ENCODE measurements around the gene RRP1B.

Gene RRP1B

GRCh38 chr21:43663033-43663432, 3.7 kb downstream of the RRP1B start:
- no peak for TF ChIP-seq CTCF (IDR thresholded peaks at IDR 0.05; ENCODE audit: low read depth, low read length)
- DNase-seq (ENCODE audit: extremely low read depth, low read depth), result no peak

GRCh38 chr21:43664358-43664757, 5.0 kb downstream of the RRP1B start:
- DNase-seq (ENCODE audit: extremely low read depth, low read depth), result no peak
- no peak for TF ChIP-seq CTCF (IDR thresholded peaks at IDR 0.05; ENCODE audit: low read depth, low read length)

- no peak for TF ChIP-seq CTCF (IDR thresholded peaks at IDR 0.05; ENCODE audit: low read depth, low read length)
- no peak for DNase-seq (ENCODE audit: extremely low read depth, low read depth)
Observed at GRCh38 chr21:43665879-43666278, 6.5 kb downstream of the RRP1B start.

- TF ChIP-seq CTCF (IDR thresholded peaks at IDR 0.05; ENCODE audit: low read depth, low read length), result no peak
- DNase-seq (ENCODE audit: extremely low read depth, low read depth), result no peak
Observed at GRCh38 chr21:43667191-43667904, 8.0 kb downstream of the RRP1B start.

GRCh38 chr21:43669828-43670605, 10.7 kb downstream of the RRP1B start:
- no peak for TF ChIP-seq CTCF (IDR thresholded peaks at IDR 0.05; ENCODE audit: low read depth, low read length)
- DNase-seq (ENCODE audit: extremely low read depth, low read depth), result no peak

- TF ChIP-seq CTCF (IDR thresholded peaks at IDR 0.05; ENCODE audit: low read depth, low read length), result no peak
- DNase-seq (ENCODE audit: extremely low read depth, low read depth), result no peak
Observed at GRCh38 chr21:43675871-43676270, 16.5 kb downstream of the RRP1B start.

- TF ChIP-seq CTCF (IDR thresholded peaks at IDR 0.05; ENCODE audit: low read depth, low read length), result no peak
Observed at GRCh38 chr21:43676391-43676790, 17.0 kb downstream of the RRP1B start.

More at GRCh38 chr21:43676391-43676790, 17.0 kb downstream of the RRP1B start:
- no peak for DNase-seq (ENCODE audit: extremely low read depth, low read depth)
